Heart right ventricle (tissue), 16 donors: ENCODE measurements around the gene ATF4. TPM values are rescaled to one million over a fixed set of nuclear protein-coding genes. Genes with fewer than 3 reads are reported as not detected.
A peak's percentile ranks its signal among the peaks of the same experiment; 100 is the strongest.

Source experiments
- ATAC-seq, 8 donors: fragments of 200-7000 bp; cut with Tn5 transposase; one replicate each; pipeline ENCODE4 v1.9.1; 2020; ENCODE audit warnings: mild to moderate bottlenecking in 8 of 8, moderate library complexity in 8 of 8, moderate number of reproducible peaks in 1 of 8
- DNase-seq, 2 donors: peaks; one replicate each; pipeline ENCODE4 v3.0.0-alpha.2; 2020
- H3K27ac ChIP-seq, 10 donors: fragments of 200-600 bp; sonication (generic) in 2 of 10; one replicate each; pipeline versions ENCODE4 v1.5.0 to v1.8.0; 2020 to 2022; ENCODE audit warnings: mild to moderate bottlenecking in 3 of 10
- H3K27me3 ChIP-seq, 7 donors: fragments of 200-600 bp; one replicate each; pipeline ENCODE4 v1.8.0; 2021 to 2022; ENCODE audit warnings: mild to moderate bottlenecking in 2 of 7
- H3K36me3 ChIP-seq, 9 donors: fragments of 200-600 bp; sonication (generic) in 1 of 9; one replicate each; pipeline versions ENCODE4 v1.5.0 to v1.8.0; 2020 to 2022; ENCODE audit warnings: mild to moderate bottlenecking in 2 of 9
- H3K4me1 ChIP-seq, 9 donors: fragments of 200-600 bp; sonication (generic) in 1 of 9; one replicate each; pipeline versions ENCODE4 v1.5.0 to v1.8.0; 2020 to 2022; ENCODE audit warnings: mild to moderate bottlenecking in 4 of 9
- H3K4me3 ChIP-seq, 10 donors: fragments of 200-600 bp; sonication (generic) in 2 of 10; one replicate each; pipeline versions ENCODE4 v1.5.0 to v1.8.0; 2020 to 2022; ENCODE audit warnings: mild to moderate bottlenecking in 7 of 10, moderate library complexity in 2 of 10
- H3K9me3 ChIP-seq, 11 donors: fragments of 200-600 bp in 10 of 11; sonication (generic) in 2 of 11; one replicate each; pipeline versions ENCODE4 v1.5.0 to v1.8.0; 2013 to 2022; ENCODE audit warnings: mild to moderate bottlenecking in 2 of 11, control low read depth in 1 of 11, moderate library complexity in 1 of 11
- WGBS, 2 donors: extraction: QIAGEN DNeasy Blood & Tissue Kit; methylation state at CpG; one replicate each; pipeline ENCODE4 v1.1.7; 2013; ENCODE audit warnings: inconsistent platforms in 1 of 2; 5-methylcytosine and 5-hydroxymethylcytosine counted together
- intact Hi-C, 10 donors: fragments of 100-400 bp; cut with DNase I; formaldehyde crosslinking; loops; one replicate each; pipeline versions ENCODE4 v1.11.1 to v1.14.2; 2022
- polyA plus RNA-seq, 2 donors: library from polyadenylated mRNA; stranded (reverse); fragments of 200-250 nt; gene quantifications; one replicate each; pipeline ENCODE4 v1.2.3, GENCODE V29; 2013
- total RNA-seq, 10 donors: library from RNA; stranded (reverse); fragmentation: NEBNext Ultra II Directional in 3 of 10; extraction: Animal tissue kit (Norgen Biotek cat#: 25700) in 3 of 10; gene quantifications; one replicate each; pipeline versions ENCODE4 v1.2.1 to v1.2.4, GENCODE V29; 2021 to 2023
- TF ChIP-seq, protein P1 (sequence below), 9 donors: fragments of 200-600 bp; sonication (generic) in 2 of 9; IDR thresholded peaks; one replicate each; pipeline versions ENCODE4 v1.5.0 to v1.8.0; 2021 to 2022; ENCODE audit warnings: antibody characterized with exemption in 9 of 9, mild to moderate bottlenecking in 5 of 9, moderate library complexity in 1 of 9
- donor health status: Arrhythmogenic right ventricular cardiomyopathy.
- donor health status: ischemic (EF 13 %, LVEDD 7.1; RV severe dilation, severe dysfunction).
- donor health status: healthy with polysubstance abuse.
- donor health status: DM: no; HTN: yes; CAD: no.
- donor health status: DM: no; HTN: no; CAD: no.
- donor health status: ischemic (EF 25% LVEDD 6.9; RV normal size, moderate dysfunction).
- donor health status: ischemic (EF 25% LVEDD 5.7; RV mildly dilated, moderate dysfunction).
- donor health status: healthy.
- donor health status: DM: yes; HTN: yes; CAD: no.
- donor health status: Ischemic cardiomyopathy.
- donor health status: ischemic (EF 35%, LVEDD 5.7; RV mildly dilated, moderate dysfunction).
- donor health status: nonischemic (EF 11% LVEDD 7.7; RV severe dilation, severe dysfunction).
- donor health status: DM: yes; HTN: yes; CAD: no.
- donor health status: PGD.
- donor health status: ischemic (EF 29% LVEDD 5.4; RV normal size, mild dysfunction).
- donor health status: nonischemic (EF 23%, LVEDD 6.1; RV moderate dilation, normal function).

The ATF4 gene
- total and polyA plus RNA-seq, 12 donors: 95.2 to 637 (median 161) TPM

DNA sequence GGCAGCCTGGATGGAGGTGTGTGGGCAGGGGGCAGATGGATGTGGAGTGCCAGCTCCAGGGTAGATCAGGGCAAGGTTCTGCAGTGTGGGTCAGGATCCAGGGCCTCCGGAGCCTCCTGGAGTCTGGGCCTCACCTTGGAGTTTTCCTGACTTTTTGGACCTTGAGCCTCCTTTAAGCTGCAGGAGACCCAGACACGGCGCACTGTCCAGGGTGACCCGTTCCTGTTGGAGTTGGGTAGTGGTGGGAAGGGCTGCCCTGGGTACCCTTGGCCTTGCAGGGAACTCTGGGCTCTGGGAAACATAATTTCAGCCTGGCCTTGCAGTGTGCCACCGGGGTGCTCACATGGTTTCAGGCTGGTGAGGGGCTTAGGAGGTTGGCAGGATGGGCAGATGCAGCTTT is 46.5 kb upstream of the ATF4 start:
- no peak overlapping the region for H3K4me3 ChIP-seq
- intact Hi-C loops: no loop called here
- no peak for ATAC-seq
- H3K36me3 ChIP-seq: peaks cover 0 to 6% (median 0%) of the 10 kb centered on the region in 9 donors
- H3K4me1 ChIP-seq: peaks cover 16 to 89% (median 43%) of the 10 kb centered on the region in 9 donors
- 95 to 100% methylated on average over 5 of the region's 5 CpGs for WGBS, 2 donors
- peak overlapping the region in 5 of 10 donors; percentile 14 to 86 (median 55) for H3K27ac ChIP-seq
- H3K9me3 ChIP-seq: no peaks in the 10 kb centered on the region
- DNase-seq: no peak
- TF ChIP-seq, protein P1, sequence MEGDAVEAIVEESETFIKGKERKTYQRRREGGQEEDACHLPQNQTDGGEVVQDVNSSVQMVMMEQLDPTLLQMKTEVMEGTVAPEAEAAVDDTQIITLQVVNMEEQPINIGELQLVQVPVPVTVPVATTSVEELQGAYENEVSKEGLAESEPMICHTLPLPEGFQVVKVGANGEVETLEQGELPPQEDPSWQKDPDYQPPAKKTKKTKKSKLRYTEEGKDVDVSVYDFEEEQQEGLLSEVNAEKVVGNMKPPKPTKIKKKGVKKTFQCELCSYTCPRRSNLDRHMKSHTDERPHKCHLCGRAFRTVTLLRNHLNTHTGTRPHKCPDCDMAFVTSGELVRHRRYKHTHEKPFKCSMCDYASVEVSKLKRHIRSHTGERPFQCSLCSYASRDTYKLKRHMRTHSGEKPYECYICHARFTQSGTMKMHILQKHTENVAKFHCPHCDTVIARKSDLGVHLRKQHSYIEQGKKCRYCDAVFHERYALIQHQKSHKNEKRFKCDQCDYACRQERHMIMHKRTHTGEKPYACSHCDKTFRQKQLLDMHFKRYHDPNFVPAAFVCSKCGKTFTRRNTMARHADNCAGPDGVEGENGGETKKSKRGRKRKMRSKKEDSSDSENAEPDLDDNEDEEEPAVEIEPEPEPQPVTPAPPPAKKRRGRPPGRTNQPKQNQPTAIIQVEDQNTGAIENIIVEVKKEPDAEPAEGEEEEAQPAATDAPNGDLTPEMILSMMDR (IDR thresholded peaks at IDR 0.05): no peak
- H3K27me3 ChIP-seq: peaks cover 0 to 3% (median 0%) of the 10 kb centered on the region in 7 donors

- ATAC-seq: no peak
- Histone ChIP-seq H3K9me3 (no peaks in the 10 kb centered on the region), H3K27me3 (peaks cover 0 to 3% (median 0%) of the 10 kb centered on the region in 7 donors), H3K4me1 (peaks cover 16 to 85% (median 38%) of the 10 kb centered on the region in 9 donors), H3K4me3 (no peak overlapping the region), H3K36me3 (peaks cover 0 to 6% (median 0%) of the 10 kb centered on the region in 9 donors), H3K27ac (peak overlapping the region in 7 of 10 donors; percentile 39 to 86 (median 60))
- TF ChIP-seq, protein P1 (IDR thresholded peaks at IDR 0.05): no peak
- intact Hi-C loops: no loop called here
- 67 to 77% methylated on average over 11 of the region's 11 CpGs for WGBS, 2 donors
- DNase-seq: no peak
Observed at GRCh38 chr22:39474351-39475111, 45.8 kb upstream of the ATF4 start.

DNA sequence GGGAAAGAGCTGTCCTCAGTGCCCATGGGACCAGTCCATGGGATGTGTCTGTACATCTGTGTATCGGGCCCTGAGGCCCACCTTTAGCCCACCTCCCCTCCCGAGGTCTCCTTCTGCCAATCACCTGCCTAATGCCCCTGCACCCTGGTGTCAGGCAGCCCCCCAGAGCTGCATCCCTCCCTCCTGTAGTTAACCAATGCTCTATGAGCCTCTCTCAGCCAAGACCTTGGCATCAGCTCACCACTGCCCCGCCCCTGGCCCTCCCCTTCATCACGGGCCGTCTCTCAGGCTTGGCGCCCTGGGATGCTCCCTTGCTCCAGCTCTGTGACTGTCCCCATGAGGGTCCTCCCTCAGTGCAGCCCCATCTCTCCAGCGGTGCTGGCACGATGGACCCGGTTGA is 45.0 kb upstream of the ATF4 start:
- ATAC-seq (peak in 1 of 8 donors; percentile 14), DNase-seq (no peak)
- intact Hi-C loops: no loop called here
- peaks cover 0 to 3% (median 0%) of the 10 kb centered on the region in 7 donors for H3K27me3 ChIP-seq
- H3K9me3 ChIP-seq: no peaks in the 10 kb centered on the region
- H3K36me3 ChIP-seq: peaks cover 0 to 6% (median 0%) of the 10 kb centered on the region in 9 donors
- H3K4me3 ChIP-seq: no peak overlapping the region
- H3K4me1 ChIP-seq: peaks cover 16 to 77% (median 33%) of the 10 kb centered on the region in 9 donors
- H3K27ac ChIP-seq: peak overlapping the region in 8 of 10 donors; percentile 2 to 75 (median 58)
- WGBS, 2 donors: 66 to 69% methylated on average over 9 of the region's 9 CpGs
- TF ChIP-seq, protein P1 (IDR thresholded peaks at IDR 0.05): no peak

- TF ChIP-seq, protein P1 (IDR thresholded peaks at IDR 0.05): no peak
- no peaks in the 10 kb centered on the region for H3K9me3 ChIP-seq
- peaks cover 13 to 72% (median 28%) of the 10 kb centered on the region in 9 donors for H3K4me1 ChIP-seq
- peaks cover 0 to 6% (median 0%) of the 10 kb centered on the region in 9 donors for H3K36me3 ChIP-seq
- H3K4me3 ChIP-seq: no peak overlapping the region
- intact Hi-C loops: no loop called here
- DNase-seq: peak; percentile 54 to 57
- peak overlapping the region in 7 of 10 donors; percentile 12 to 75 (median 55) for H3K27ac ChIP-seq
- peak in 7 of 8 donors; percentile 5 to 42 (median 26) for ATAC-seq
- WGBS, 2 donors: 70 to 78% methylated on average over 3 of the region's 3 CpGs
- H3K27me3 ChIP-seq: peaks cover 0 to 3% (median 0%) of the 10 kb centered on the region in 7 donors
Observed at GRCh38 chr22:39475902-39476301, 44.5 kb upstream of the ATF4 start.
